Brain microvascular endothelial cell (primary cell): ENCODE results near the gene LCN10.

ENCODE experiments used
- DNase-seq: peaks from one replicate; pipeline ENCODE4 v3.0.0-alpha.2; 2020
- H3K27ac ChIP-seq: fragments of 250-450 bp; sonication (Bioruptor Pico); 2 replicates; pipeline ENCODE4 v1.5.1; 2020; ENCODE audit warnings: mild to moderate bottlenecking, moderate library complexity
- H3K27me3 ChIP-seq: fragments of 250-450 bp; sonication (Bioruptor Pico); replicated peaks from 2 replicates; pipeline ENCODE4 v1.5.1; 2020; ENCODE audit warnings: mild to moderate bottlenecking
- H3K36me3 ChIP-seq: fragments of 250-450 bp; sonication (Bioruptor Pico); replicated peaks from 2 replicates; pipeline ENCODE4 v1.5.1; 2020; ENCODE audit warnings: mild to moderate bottlenecking
- H3K4me3 ChIP-seq: 2 replicates; pipeline ENCODE4 v1.5.1; 2011; ENCODE audit warnings: low read depth, mild to moderate bottlenecking, control low read depth, low read length, moderate library complexity
- in situ Hi-C: cut with HindIII; loops from 2 replicates; pipeline ENCODE4 v1.10.0; 2017; ENCODE audit warnings: low sequenced_read_pairs, low pct_ligation_motif_present
- TF ChIP-seq, protein P1 (sequence below): IDR thresholded peaks from 2 replicates; pipeline ENCODE4 v1.5.1; 2011; ENCODE audit warnings: low read depth, mild to moderate bottlenecking, moderate library complexity, low read length, control low read depth, inconsistent platforms; ENCODE audit errors: missing control alignments

The LCN10 gene

DNA sequence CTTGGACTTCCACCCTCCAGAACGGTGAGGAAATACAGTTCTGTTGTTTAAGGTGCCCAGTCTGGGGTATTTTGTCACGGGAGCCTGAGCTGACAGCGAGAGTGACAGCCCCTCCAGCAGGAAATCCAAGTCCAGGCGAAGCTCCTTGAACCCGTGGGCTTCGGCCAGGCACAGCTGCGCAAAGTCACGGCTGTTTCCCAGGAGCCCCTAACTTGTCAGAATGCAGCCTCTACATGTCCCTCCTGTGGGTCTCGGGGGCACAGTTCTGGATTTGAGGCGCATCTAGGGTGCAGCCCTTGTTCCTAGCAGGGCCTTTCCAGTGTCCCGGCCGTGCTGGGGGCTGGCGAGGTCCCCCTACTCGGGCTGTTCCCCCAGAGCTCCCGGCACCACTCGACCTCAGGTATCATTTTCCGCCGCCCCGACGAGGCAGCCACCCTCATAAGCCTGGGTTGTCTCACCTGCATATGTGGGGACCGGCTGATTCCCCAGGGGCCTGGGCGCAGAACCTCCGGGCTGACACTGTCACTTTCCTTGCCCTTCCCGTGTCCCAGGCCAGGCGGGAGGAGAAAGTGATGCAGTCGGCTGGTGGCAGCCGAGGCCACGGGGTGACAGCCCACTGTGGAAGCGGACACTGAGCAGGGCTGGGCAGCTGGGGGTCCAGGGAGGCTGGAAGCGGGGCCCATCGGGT is 10.8 kb upstream of the LCN10 start:
- no peak for DNase-seq
- no peak overlapping the region for H3K4me3 ChIP-seq
- TF ChIP-seq, protein P1, sequence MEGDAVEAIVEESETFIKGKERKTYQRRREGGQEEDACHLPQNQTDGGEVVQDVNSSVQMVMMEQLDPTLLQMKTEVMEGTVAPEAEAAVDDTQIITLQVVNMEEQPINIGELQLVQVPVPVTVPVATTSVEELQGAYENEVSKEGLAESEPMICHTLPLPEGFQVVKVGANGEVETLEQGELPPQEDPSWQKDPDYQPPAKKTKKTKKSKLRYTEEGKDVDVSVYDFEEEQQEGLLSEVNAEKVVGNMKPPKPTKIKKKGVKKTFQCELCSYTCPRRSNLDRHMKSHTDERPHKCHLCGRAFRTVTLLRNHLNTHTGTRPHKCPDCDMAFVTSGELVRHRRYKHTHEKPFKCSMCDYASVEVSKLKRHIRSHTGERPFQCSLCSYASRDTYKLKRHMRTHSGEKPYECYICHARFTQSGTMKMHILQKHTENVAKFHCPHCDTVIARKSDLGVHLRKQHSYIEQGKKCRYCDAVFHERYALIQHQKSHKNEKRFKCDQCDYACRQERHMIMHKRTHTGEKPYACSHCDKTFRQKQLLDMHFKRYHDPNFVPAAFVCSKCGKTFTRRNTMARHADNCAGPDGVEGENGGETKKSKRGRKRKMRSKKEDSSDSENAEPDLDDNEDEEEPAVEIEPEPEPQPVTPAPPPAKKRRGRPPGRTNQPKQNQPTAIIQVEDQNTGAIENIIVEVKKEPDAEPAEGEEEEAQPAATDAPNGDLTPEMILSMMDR = no peak
- no peak overlapping the region for H3K27ac ChIP-seq
- H3K27me3 ChIP-seq = no peaks in the 10 kb centered on the region
- H3K36me3 ChIP-seq = no peaks in the 10 kb centered on the region
- in situ Hi-C loops = no loop called here

DNA sequence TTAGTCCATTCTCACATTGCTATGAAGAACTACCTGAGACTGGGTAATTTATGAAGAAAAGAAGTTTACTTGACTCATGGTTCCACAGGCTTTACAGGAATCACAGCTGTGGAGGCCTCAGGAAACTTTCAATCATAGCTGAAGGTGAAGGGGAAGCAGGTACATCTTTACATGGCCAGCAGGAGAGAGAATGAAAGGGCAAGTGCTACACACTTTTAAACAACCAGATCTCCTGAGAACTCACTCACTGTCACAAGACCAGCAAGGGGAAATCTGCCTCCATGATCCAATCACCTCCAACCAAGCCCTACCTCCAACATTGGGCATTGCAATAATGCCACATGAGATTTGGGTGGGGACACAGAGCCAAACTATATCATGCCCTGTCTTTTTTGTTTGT is 9.1 kb upstream of the LCN10 start:
- in situ Hi-C loops = no loop called here
- H3K36me3 ChIP-seq = no peaks in the 10 kb centered on the region
- no peak overlapping the region for H3K27ac ChIP-seq
- TF ChIP-seq, protein P1 = no peak
- H3K4me3 ChIP-seq = no peak overlapping the region
- no peaks in the 10 kb centered on the region for H3K27me3 ChIP-seq
- no peak for DNase-seq

DNA sequence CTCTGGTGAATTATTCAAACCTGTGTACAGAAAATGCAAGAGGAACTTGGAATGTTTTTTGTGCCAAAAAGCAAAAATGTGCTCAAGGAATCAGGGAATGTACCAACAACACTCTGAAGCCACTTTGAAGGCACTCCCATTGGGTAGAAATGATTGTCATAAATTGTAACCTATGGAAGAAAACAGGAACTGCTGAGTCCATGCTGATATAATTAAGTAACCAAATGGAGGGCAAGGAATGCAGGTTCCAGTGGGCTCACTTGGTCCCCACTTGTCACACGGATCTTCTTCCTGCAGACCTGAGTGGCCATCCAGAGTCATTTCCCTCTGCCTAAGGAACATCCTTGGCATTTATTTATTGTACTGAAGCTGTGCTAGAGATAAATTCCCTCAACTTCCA is 8.5 kb upstream of the LCN10 start:
- DNase-seq = no peak
- Histone ChIP-seq H3K27ac (no peak overlapping the region), H3K36me3 (no peaks in the 10 kb centered on the region), H3K27me3 (no peaks in the 10 kb centered on the region), H3K4me3 (no peak overlapping the region)
- in situ Hi-C loops = no loop called here
- TF ChIP-seq, protein P1 = no peak

DNA sequence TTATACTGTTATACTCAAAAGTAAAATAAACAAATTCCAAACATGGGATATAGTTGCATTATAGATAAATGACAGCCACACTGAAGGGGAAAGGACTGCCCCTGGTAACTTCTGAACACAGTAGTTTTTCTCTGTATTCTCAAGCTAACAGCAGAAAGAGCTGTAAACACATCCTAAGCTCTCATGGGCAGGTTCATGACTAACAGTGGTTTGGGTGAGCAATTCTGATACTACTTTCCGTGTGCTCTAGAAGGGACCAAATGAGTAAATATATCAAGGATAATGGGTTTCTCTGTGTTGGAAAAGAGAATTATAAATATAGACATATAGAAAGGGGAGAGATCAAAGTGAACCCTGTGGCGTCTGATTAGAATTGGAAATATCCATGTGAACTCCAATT is 7.8 kb upstream of the LCN10 start:
- no peak overlapping the region for H3K4me3 ChIP-seq
- in situ Hi-C loops = no loop called here
- H3K27ac ChIP-seq = no peak overlapping the region
- TF ChIP-seq, protein P1 = no peak
- no peaks in the 10 kb centered on the region for H3K36me3 ChIP-seq
- DNase-seq = no peak
- no peaks in the 10 kb centered on the region for H3K27me3 ChIP-seq

DNA sequence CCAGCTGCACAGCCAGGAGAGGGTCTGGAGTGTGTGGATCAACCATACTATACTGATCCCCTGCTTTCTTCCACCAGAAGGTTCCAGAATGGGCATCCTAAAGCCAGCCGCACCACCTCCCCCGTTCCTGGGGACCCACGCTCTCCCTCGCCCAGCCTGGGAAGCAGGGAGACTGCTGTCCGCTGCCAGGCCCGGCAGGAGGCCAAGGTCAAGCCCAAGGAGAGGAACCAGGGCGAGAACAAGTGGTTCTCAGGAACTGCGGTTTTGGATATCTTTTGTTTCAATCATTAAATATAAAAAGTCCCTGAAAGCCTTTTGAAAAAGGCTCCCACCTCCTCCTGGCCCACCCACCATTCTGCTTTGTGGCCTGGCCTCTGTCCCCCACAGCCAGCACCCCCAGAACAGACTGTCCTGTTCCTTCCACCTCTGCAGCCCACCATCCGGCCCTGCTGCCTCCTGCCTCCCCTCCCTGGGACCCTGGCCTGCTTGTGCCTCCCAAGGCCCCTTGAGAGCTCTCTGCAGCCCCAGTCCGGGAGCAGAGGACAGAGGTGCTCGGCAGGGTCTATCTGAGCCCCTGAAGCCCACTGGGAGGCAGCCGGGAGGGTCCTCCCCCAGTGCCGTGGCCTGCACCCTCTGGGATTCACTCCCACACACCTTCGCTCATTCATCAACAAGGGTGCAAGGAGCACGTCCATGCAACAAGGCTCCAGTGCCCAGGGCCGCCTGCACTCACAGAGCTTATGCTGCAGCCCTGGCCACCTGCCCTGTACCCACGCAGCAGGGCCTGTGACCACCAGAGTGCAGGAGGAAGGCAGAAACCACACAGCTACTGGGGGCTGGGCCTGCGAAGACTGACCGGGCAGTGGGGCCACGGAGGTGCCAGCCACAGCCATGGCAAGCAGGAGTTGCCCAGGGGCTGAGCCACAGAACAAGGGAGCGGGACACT is 6.2 kb upstream of the LCN10 start:
- Histone ChIP-seq H3K4me3 (no peak overlapping the region), H3K27ac (no peak overlapping the region), H3K27me3 (no peaks in the 10 kb centered on the region), H3K36me3 (no peaks in the 10 kb centered on the region)
- TF ChIP-seq, protein P1 = no peak
- in situ Hi-C loops = no loop called here
- DNase-seq = no peak
